Measurements from ENCODE around the gene DNAAF1. TPM values are rescaled to one million over a fixed set of nuclear protein-coding genes. Genes with fewer than 3 reads are reported as not detected.
A peak's percentile ranks its signal among the peaks of the same experiment; 100 is the strongest.
"Not testable (repeated sequence)": the region's sequence is repeated elsewhere in the genome, so short reads cannot be mapped to it uniquely, and the experiment has no call there.

The DNAAF1 gene
- total RNA-seq, 1 donor from 2014 or later = not detected

GRCh38 chr16:84110527-84110926 lies 34.6 kb upstream of the DNAAF1 start:
- Mint-ChIP-seq H3K27me3 (ENCODE audit: unreplicated experiment) (no peaks in the 10 kb centered on the region), H3K9me3 (ENCODE audit: unreplicated experiment) (no peaks in the 10 kb centered on the region), H3K36me3 (ENCODE audit: unreplicated experiment) (peaks cover 10% of the 10 kb centered on the region), H3K27ac (ENCODE audit: unreplicated experiment) (no peak overlapping the region), H3K4me1 (ENCODE audit: unreplicated experiment) (peaks cover 21% of the 10 kb centered on the region), H3K4me3 (ENCODE audit: unreplicated experiment) (no peak overlapping the region)
- TF ChIP-seq CTCF (IDR thresholded peaks at IDR 0.05) = no peak
- no peak for DNase-seq (ENCODE audit: extremely low spot score, unreplicated experiment)

- H3K4me3 Mint-ChIP-seq (ENCODE audit: unreplicated experiment) = no peak overlapping the region
- H3K27me3 Mint-ChIP-seq (ENCODE audit: unreplicated experiment) = no peaks in the 10 kb centered on the region
- H3K27ac Mint-ChIP-seq (ENCODE audit: unreplicated experiment) = no peak overlapping the region
- no peak for TF ChIP-seq CTCF (IDR thresholded peaks at IDR 0.05)
- H3K4me1 Mint-ChIP-seq (ENCODE audit: unreplicated experiment) = peaks cover 18% of the 10 kb centered on the region
- DNase-seq (ENCODE audit: extremely low spot score, unreplicated experiment) = no peak
- peaks cover 7% of the 10 kb centered on the region for H3K36me3 Mint-ChIP-seq (ENCODE audit: unreplicated experiment)
- H3K9me3 Mint-ChIP-seq (ENCODE audit: unreplicated experiment) = no peaks in the 10 kb centered on the region
These were observed 33.6 kb upstream of the DNAAF1 start for GRCh38 chr16:84111525-84111924.

GRCh38 chr16:84111949-84112348 lies 33.2 kb upstream of the DNAAF1 start:
- not testable (repeated sequence) for H3K27ac Mint-ChIP-seq (ENCODE audit: unreplicated experiment); H3K36me3 Mint-ChIP-seq (ENCODE audit: unreplicated experiment); H3K9me3 Mint-ChIP-seq (ENCODE audit: unreplicated experiment); H3K4me3 Mint-ChIP-seq (ENCODE audit: unreplicated experiment); DNase-seq (ENCODE audit: extremely low spot score, unreplicated experiment); H3K27me3 Mint-ChIP-seq (ENCODE audit: unreplicated experiment)
- peaks cover 14% of the 10 kb centered on the region for H3K4me1 Mint-ChIP-seq (ENCODE audit: unreplicated experiment)

- TF ChIP-seq CTCF (IDR thresholded peaks at IDR 0.05) = peak; percentile 48
- Mint-ChIP-seq H3K27me3 (ENCODE audit: unreplicated experiment) (no peaks in the 10 kb centered on the region), H3K36me3 (ENCODE audit: unreplicated experiment) (no peaks in the 10 kb centered on the region), H3K4me3 (ENCODE audit: unreplicated experiment) (peak overlapping the region; percentile 90), H3K4me1 (ENCODE audit: unreplicated experiment) (peaks cover 23% of the 10 kb centered on the region), H3K27ac (ENCODE audit: unreplicated experiment) (peak overlapping the region; percentile 95), H3K9me3 (ENCODE audit: unreplicated experiment) (no peaks in the 10 kb centered on the region)
- no peak for DNase-seq (ENCODE audit: extremely low spot score, unreplicated experiment)
These were observed 29.0 kb upstream of the DNAAF1 start for GRCh38 chr16:84115919-84116719.

- Mint-ChIP-seq H3K36me3 (ENCODE audit: unreplicated experiment) (peaks cover 3% of the 10 kb centered on the region), H3K4me1 (ENCODE audit: unreplicated experiment) (peaks cover 23% of the 10 kb centered on the region), H3K27me3 (ENCODE audit: unreplicated experiment) (no peaks in the 10 kb centered on the region), H3K4me3 (ENCODE audit: unreplicated experiment) (peak within 1 kb of the TSS; percentile 90), H3K9me3 (ENCODE audit: unreplicated experiment) (no peaks in the 10 kb centered on the region), H3K27ac (ENCODE audit: unreplicated experiment) (peak within 1 kb of the TSS; percentile 95)
- peak; percentile 100 for DNase-seq (ENCODE audit: extremely low spot score, unreplicated experiment)
- no peak for TF ChIP-seq CTCF (IDR thresholded peaks at IDR 0.05)
These were observed 28.2 kb upstream of the DNAAF1 start, which contains the start of gene MBTPS1 for GRCh38 chr16:84116720-84117493. Gene MBTPS1 (minus strand): TSS chr16:84116942. CDS start chr16:84101783, 15,159 bp downstream.
